ENCODE data around the gene ZFX. TPM values are rescaled to one million over a fixed set of nuclear protein-coding genes. Genes with fewer than 3 reads are reported as not detected.
A peak's percentile ranks its signal among the peaks of the same experiment; 100 is the strongest.

The ZFX gene
- total and polyA plus RNA-seq, 11 donors: 6.4 to 70.5 (median 41.4) TPM

DNA sequence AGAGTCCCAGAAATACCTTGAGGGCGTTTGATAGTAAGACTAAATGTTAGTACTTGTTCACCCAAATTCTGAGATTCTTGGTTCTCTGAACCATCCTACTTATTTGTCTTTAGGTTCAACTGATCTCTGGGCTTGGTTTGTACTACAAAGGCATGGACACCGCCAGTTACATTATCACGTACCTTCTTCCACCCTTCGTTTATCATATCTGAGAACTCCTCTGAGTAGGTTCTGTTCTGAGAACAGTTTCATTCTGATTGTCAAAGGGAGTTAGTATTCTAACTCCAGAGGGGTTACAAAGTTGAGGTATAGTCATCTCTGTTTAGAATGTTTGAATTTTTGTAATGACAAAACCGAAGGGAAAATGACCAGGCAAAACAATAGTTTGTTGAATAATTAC lies 19.3 kb downstream of the ZFX start:
- DNase-seq (no peak), ATAC-seq (no peak)
- WGBS, 4 donors: 70 to 89% (median 83%) methylated on average over 5 of the region's 5 CpGs
- no peaks in the 10 kb centered on the region for H3K9me3 ChIP-seq
- intact Hi-C loops (cut with DNase I): no loop called here
- peaks cover 0 to 24% (median 13%) of the 10 kb centered on the region in 9 donors for H3K36me3 ChIP-seq
- H3K4me1 ChIP-seq: peaks cover 0 to 77% (median 35%) of the 10 kb centered on the region in 12 donors
- no peak for TF ChIP-seq POLR2A (IDR thresholded peaks at IDR 0.05)
- TF ChIP-seq, protein P1, sequence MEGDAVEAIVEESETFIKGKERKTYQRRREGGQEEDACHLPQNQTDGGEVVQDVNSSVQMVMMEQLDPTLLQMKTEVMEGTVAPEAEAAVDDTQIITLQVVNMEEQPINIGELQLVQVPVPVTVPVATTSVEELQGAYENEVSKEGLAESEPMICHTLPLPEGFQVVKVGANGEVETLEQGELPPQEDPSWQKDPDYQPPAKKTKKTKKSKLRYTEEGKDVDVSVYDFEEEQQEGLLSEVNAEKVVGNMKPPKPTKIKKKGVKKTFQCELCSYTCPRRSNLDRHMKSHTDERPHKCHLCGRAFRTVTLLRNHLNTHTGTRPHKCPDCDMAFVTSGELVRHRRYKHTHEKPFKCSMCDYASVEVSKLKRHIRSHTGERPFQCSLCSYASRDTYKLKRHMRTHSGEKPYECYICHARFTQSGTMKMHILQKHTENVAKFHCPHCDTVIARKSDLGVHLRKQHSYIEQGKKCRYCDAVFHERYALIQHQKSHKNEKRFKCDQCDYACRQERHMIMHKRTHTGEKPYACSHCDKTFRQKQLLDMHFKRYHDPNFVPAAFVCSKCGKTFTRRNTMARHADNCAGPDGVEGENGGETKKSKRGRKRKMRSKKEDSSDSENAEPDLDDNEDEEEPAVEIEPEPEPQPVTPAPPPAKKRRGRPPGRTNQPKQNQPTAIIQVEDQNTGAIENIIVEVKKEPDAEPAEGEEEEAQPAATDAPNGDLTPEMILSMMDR (IDR thresholded peaks at IDR 0.05): no peak
- H3K27me3 ChIP-seq: no peaks in the 10 kb centered on the region
- no peak overlapping the region for H3K27ac ChIP-seq
- H3K4me3 ChIP-seq: no peak overlapping the region

DNA sequence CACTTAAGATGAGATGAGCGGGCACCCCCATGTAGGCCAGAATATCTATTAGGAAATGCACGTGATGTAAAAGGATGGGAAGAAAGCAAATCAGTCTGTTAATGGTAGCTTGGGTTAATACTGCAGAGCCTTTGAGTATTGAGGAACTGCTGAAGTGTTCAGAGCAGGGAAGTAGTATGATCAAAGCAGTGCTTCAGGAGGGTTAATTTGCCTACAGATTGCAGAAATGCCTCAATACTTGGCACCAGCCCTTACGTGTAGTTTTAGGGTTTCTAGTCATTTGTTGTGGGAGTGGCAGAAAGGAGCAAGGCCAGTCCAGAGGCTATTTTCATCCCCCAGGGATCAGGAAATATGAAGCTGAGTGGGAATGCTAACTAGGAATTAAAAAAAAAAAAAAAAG lies 19.7 kb downstream of the ZFX start:
- TF ChIP-seq, protein P1 (IDR thresholded peaks at IDR 0.05): no peak
- TF ChIP-seq POLR2A (IDR thresholded peaks at IDR 0.05): no peak
- 44 to 65% (median 58%) methylated on average over 3 of the region's 3 CpGs for WGBS, 4 donors
- peak in 2 of 4 donors; percentile 36 to 37 for ATAC-seq
- H3K4me3 ChIP-seq: no peak overlapping the region
- DNase-seq: no peak
- H3K27me3 ChIP-seq: no peaks in the 10 kb centered on the region
- H3K4me1 ChIP-seq: peaks cover 0 to 75% (median 35%) of the 10 kb centered on the region in 12 donors
- no peak overlapping the region for H3K27ac ChIP-seq
- intact Hi-C loops (cut with DNase I): no loop called here
- no peaks in the 10 kb centered on the region for H3K9me3 ChIP-seq
- peaks cover 0 to 25% (median 16%) of the 10 kb centered on the region in 9 donors for H3K36me3 ChIP-seq

GRCh38 chrX:24173115-24173847 lies 23.8 kb downstream of the ZFX start:
- intact Hi-C loops (cut with DNase I): no loop called here
- TF ChIP-seq POLR2A (IDR thresholded peaks at IDR 0.05): no peak
- TF ChIP-seq, protein P1 (IDR thresholded peaks at IDR 0.05): peak in 1 of 12 donors; percentile 7
- H3K9me3 ChIP-seq: no peaks in the 10 kb centered on the region
- ATAC-seq (peak in 2 of 4 donors; percentile 19 to 44), DNase-seq (no peak)
- peaks cover 0 to 61% (median 50%) of the 10 kb centered on the region in 9 donors for H3K36me3 ChIP-seq
- H3K4me1 ChIP-seq: peaks cover 0 to 47% (median 23%) of the 10 kb centered on the region in 12 donors
- H3K27ac ChIP-seq: peak overlapping the region in 2 of 12 donors; percentile 5 to 26
- 68 to 82% (median 75%) methylated on average over 11 of the region's 11 CpGs for WGBS, 4 donors
- no peak overlapping the region for H3K4me3 ChIP-seq
- H3K27me3 ChIP-seq: no peaks in the 10 kb centered on the region

GRCh38 chrX:24175276-24175675 lies 25.7 kb downstream of the ZFX start:
- no peak for ATAC-seq
- intact Hi-C loops (cut with DNase I): no loop called here
- WGBS, 4 donors: 71 to 88% (median 83%) methylated on average over 1 of the region's 1 CpG

More at GRCh38 chrX:24175276-24175675, 25.7 kb downstream of the ZFX start:
- Histone ChIP-seq H3K4me1 (peaks cover 0 to 28% (median 13%) of the 10 kb centered on the region in 12 donors), H3K4me3 (no peak overlapping the region), H3K36me3 (peaks cover 0 to 81% (median 67%) of the 10 kb centered on the region in 9 donors), H3K9me3 (no peaks in the 10 kb centered on the region), H3K27ac (no peak overlapping the region), H3K27me3 (no peaks in the 10 kb centered on the region)
- no peak for DNase-seq
- no peak for TF ChIP-seq POLR2A (IDR thresholded peaks at IDR 0.05)

All from heart left ventricle (tissue), 16 donors.